Measurements from ENCODE around the gene IQSEC2.

- no peak for TF ChIP-seq POLR2A (IDR thresholded peaks at IDR 0.05)
- no peak for TF ChIP-seq CTCF (IDR thresholded peaks at IDR 0.05)
- no peak for TF ChIP-seq EP300 (IDR thresholded peaks at IDR 0.05)
Measured at GRCh38 chrX:53266914-53267313, 14.5 kb downstream of the IQSEC2 start.
